ENCODE data around the gene VPS18. TPM values are rescaled to one million over a fixed set of nuclear protein-coding genes. Genes with fewer than 3 reads are reported as not detected.

VPS18 gene
- total and polyA plus RNA-seq, 9 donors = 9.0 to 12.4 (median 10.8) TPM

DNA sequence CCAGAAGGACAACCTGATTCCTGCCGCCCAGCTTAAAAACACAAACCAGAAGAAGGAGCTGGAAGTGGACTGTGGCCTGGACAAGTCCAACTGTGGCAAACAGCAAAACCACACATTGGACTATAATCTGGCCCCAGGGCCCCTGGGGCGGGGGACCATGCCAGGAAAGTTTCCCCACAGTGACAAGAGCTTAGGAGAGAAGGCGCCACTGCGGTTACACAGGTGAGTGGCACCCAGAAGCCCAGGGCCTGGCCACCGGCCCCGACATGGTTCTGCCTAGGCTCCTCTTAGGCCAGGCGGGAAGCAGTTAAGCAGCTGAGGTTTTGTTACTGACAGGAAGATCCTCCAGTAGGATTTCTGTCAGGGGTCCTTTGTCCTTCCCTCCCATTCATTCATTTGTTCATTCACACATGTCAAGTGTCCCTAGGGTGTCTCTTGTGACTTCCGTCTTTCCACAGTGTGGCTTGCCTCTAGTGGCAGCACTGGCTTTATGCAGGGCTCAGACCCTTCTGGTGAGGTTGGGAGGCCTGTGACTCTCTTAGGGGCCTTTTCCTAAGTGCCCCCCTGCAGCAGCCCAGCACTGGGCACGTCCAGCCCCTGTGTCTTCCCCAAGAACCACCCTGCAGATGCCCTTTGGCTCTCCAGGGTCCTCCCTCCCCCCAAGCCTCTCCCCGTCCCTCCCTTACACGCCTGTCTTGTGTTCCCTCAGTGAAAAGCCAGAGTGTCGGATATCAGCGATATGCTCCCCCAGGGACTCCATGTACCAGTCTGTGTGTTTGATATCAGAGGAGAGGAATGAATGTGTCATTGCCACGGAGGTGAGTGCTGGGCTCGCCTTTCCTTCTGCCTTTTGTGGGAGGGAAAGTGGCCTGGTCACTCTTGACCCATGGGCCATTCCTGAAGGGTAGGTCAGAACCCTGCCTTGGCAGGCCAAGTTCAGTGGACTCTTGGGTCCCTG lies 42.7 kb downstream of the VPS18 start:
- Histone ChIP-seq H3K36me3 (ENCODE audit: control insufficient read depth, insufficient read depth, low read length) (peaks cover 6% of the 10 kb centered on the region), H3K27me3 (ENCODE audit: control insufficient read depth, insufficient read depth, low read length) (peaks cover 8% of the 10 kb centered on the region), H3K4me3 (ENCODE audit: low read length) (no peak overlapping the region), H3K27ac (ENCODE audit: low read length) (no peak overlapping the region), H3K4me1 (ENCODE audit: control insufficient read depth, insufficient read depth, low read length) (peaks cover 28% of the 10 kb centered on the region), H3K9me3 (replicated peaks; ENCODE audit: control insufficient read depth, low read depth, low read length) (no peaks in the 10 kb centered on the region)
- DNase-seq = peak; percentile 65
- WGBS (ENCODE audit: insufficient coverage) = 69% methylated on average over 11 of the region's 15 CpGs

DNA sequence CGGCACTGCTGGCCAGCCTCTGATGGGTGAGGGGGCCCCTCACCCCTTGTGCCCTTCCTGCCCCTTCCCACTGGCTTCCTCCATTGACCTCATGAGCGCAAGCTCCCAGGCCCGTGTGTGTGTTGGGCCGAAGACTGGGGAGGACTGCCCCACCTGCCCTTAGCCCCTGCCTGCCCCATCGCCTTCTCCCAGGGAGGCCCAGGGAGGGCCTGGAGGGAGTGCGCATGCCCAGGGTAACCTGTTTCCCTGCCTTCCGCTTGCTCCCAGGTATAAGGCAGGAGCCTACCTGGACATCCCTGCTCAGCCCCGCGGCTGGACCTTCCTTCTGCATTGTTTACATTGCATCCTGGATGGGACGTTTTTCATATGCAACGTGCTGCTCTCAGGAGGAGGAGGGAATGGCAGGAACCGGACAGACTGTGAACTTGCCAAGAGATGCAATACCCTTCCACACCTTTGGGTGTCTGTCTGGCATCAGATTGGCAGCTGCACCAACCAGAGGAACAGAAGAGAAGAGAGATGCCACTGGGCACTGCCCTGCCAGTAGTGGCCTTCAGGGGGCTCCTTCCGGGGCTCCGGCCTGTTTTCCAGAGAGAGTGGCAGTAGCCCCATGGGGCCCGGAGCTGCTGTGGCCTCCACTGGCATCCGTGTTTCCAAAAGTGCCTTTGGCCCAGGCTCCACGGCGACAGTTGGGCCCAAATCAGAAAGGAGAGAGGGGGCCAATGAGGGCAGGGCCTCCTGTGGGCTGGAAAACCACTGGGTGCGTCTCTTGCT lies 43.7 kb downstream of the VPS18 start:
- Histone ChIP-seq H3K9me3 (replicated peaks; ENCODE audit: control insufficient read depth, low read depth, low read length) (no peaks in the 10 kb centered on the region), H3K36me3 (ENCODE audit: control insufficient read depth, insufficient read depth, low read length) (peaks cover 4% of the 10 kb centered on the region), H3K4me1 (ENCODE audit: control insufficient read depth, insufficient read depth, low read length) (peaks cover 35% of the 10 kb centered on the region), H3K27ac (ENCODE audit: low read length) (no peak overlapping the region), H3K4me3 (ENCODE audit: low read length) (no peak overlapping the region), H3K27me3 (ENCODE audit: control insufficient read depth, insufficient read depth, low read length) (no peaks in the 10 kb centered on the region)
- DNase-seq = no peak
- WGBS (ENCODE audit: insufficient coverage) = 67% methylated on average over 15 of the region's 19 CpGs

DNA sequence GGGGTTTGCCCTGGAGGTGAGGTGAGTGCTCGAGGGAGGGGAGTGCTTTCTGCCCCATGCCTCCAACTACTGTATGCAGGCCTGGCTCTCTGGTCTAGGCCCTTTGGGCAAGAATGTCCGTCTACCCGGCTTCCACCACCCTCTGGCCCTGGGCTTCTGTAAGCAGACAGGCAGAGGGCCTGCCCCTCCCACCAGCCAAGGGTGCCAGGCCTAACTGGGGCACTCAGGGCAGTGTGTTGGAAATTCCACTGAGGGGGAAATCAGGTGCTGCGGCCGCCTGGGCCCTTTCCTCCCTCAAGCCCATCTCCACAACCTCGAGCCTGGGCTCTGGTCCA lies 44.3 kb downstream of the VPS18 start:
- Histone ChIP-seq H3K4me1 (ENCODE audit: control insufficient read depth, insufficient read depth, low read length) (peaks cover 36% of the 10 kb centered on the region), H3K36me3 (ENCODE audit: control insufficient read depth, insufficient read depth, low read length) (peaks cover 4% of the 10 kb centered on the region), H3K27ac (ENCODE audit: low read length) (no peak overlapping the region), H3K27me3 (ENCODE audit: control insufficient read depth, insufficient read depth, low read length) (no peaks in the 10 kb centered on the region), H3K9me3 (replicated peaks; ENCODE audit: control insufficient read depth, low read depth, low read length) (no peaks in the 10 kb centered on the region), H3K4me3 (ENCODE audit: low read length) (no peak overlapping the region)
- 100% methylated on average over 1 of the region's 6 CpGs for WGBS (ENCODE audit: insufficient coverage)
- no peak for DNase-seq

DNA sequence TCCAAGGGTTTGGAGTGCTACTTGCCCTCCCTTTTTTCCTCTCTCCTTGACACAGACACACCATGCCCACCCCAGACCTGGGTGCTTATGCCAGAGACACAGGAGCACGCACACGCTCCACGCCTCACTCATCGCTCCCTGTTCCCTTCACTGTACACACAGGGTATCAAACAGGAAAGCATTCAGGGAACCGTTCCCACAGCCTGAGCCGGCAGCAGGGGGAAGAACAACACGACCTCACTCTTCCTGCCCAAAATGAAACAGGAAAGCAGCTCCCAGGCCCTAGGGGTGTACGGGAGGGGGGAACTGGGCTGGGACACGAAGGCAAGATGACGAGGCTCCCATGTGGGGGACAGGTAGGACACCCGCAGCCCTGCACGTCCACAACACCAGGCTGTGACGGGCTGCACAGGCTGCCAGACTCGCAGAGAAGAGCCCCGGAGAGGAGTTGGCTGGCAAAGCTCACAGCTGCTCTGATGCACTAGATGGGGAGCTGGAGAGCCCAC lies 46.1 kb downstream of the VPS18 start:
- Histone ChIP-seq H3K4me3 (ENCODE audit: low read length) (no peak overlapping the region), H3K9me3 (replicated peaks; ENCODE audit: control insufficient read depth, low read depth, low read length) (no peaks in the 10 kb centered on the region), H3K27me3 (ENCODE audit: control insufficient read depth, insufficient read depth, low read length) (no peaks in the 10 kb centered on the region), H3K27ac (ENCODE audit: low read length) (peak overlapping the region; percentile 82), H3K4me1 (ENCODE audit: control insufficient read depth, insufficient read depth, low read length) (peaks cover 36% of the 10 kb centered on the region), H3K36me3 (ENCODE audit: control insufficient read depth, insufficient read depth, low read length) (no peaks in the 10 kb centered on the region)
- DNase-seq = peak; percentile 49
- 27% methylated on average over 12 of the region's 15 CpGs for WGBS (ENCODE audit: insufficient coverage)

DNA sequence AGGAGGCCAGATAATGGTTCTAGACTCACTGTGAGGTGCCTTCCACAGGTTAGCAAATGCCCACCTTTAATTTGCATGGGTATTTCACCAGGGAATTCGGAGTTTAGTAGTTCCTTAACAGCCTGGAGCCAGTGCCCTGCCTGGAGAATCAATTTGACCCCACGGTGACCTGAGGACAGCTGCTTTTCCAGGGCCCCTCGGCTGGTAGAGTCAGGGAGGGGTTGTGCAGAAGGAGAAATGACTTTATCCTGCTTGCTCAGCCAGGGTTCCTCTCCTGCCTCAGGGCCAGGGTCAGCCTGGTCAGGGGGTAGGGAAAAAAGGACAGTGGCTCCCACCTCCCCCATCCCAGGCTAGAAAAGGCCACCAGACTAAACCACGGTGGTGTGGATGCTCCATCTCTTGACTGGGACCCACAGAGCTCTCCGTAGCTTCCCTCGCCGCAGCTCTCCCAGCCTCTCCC lies 46.8 kb downstream of the VPS18 start:
- Histone ChIP-seq H3K27me3 (ENCODE audit: control insufficient read depth, insufficient read depth, low read length) (no peaks in the 10 kb centered on the region), H3K4me3 (ENCODE audit: low read length) (peak overlapping the region; percentile 35), H3K9me3 (replicated peaks; ENCODE audit: control insufficient read depth, low read depth, low read length) (no peaks in the 10 kb centered on the region), H3K36me3 (ENCODE audit: control insufficient read depth, insufficient read depth, low read length) (no peaks in the 10 kb centered on the region), H3K27ac (ENCODE audit: low read length) (peak overlapping the region; percentile 82), H3K4me1 (ENCODE audit: control insufficient read depth, insufficient read depth, low read length) (peaks cover 36% of the 10 kb centered on the region)
- peak; percentile 48 for DNase-seq
- WGBS (ENCODE audit: insufficient coverage) = 7% methylated on average over 4 of the region's 7 CpGs

DNA sequence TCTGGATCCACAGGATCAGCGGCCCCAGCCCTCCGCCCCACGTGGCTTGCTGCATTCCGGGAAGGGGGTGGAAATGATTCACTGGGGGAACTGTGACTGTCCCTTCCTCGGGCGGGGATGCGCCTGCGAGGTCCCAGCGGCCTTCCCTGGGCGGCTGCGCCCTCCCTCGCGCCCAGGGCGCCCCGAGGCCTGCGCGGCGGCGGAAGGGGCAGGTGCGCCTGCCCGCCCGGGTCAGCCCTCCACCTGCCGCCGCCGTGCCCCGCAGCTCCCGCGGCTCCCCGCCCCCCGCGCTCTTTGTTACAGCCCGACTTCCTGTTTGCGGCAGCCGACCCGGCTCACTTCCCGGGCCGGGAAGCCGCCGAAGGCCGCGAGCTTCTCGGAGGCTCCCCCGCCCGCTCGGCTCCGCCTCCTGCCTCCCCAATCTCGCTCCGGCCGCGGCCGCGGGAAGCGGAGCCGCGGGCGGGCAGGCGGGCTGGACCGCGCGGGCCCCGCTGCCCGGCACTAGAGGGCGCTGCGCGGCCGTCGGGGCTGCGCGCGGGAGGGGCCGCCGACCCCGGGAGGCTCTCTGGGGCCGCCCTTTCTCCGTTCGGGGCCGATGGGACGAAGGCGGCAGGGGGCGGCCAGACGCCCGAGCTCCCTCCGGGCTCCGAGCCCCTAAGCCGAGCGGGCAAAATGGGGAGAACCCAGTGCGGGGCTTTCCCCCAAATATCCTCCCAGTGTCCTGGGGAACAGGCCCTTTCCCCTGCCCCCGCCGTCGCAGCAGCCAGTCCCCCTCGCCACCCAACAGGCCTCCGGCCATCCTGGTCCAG lies 47.5 kb downstream of the VPS18 start:
- Histone ChIP-seq H3K27me3 (ENCODE audit: control insufficient read depth, insufficient read depth, low read length) (no peaks in the 10 kb centered on the region), H3K4me3 (ENCODE audit: low read length) (peak overlapping the region; percentile 51), H3K9me3 (replicated peaks; ENCODE audit: control insufficient read depth, low read depth, low read length) (no peaks in the 10 kb centered on the region), H3K36me3 (ENCODE audit: control insufficient read depth, insufficient read depth, low read length) (no peaks in the 10 kb centered on the region), H3K27ac (ENCODE audit: low read length) (peak overlapping the region; percentile 82), H3K4me1 (ENCODE audit: control insufficient read depth, insufficient read depth, low read length) (peaks cover 36% of the 10 kb centered on the region)
- under 1% methylated on average over 84 of the region's 92 CpGs for WGBS (ENCODE audit: insufficient coverage)
- peak; percentile 88 for DNase-seq

DNA sequence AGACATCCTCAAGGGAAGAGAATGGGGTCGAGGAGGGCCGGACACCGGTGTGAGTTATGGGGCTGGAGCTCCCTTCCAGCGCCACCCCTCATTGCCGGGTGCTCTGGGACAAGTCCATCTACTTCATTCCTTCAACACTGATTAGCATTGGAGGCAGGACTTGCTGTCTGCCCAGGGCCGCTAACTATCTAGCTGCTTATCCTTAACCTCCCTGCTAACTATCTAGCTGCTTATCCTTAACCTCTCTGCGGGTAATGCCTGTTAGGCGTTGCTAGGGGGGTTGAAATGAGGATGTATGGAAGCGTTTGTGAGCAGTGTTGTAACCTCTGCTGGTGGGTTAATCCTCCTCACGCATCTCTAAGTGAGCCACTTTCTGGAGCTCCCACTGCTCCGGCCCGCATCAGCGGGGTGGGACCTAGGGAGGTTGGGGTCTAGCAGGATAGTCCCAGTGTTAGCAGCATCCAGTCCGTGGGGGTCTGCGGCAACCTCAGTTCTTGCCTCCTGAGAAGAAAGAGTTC lies 48.1 kb downstream of the VPS18 start:
- no peak for DNase-seq
- Histone ChIP-seq H3K36me3 (ENCODE audit: control insufficient read depth, insufficient read depth, low read length) (no peaks in the 10 kb centered on the region), H3K27ac (ENCODE audit: low read length) (peak overlapping the region; percentile 82), H3K9me3 (replicated peaks; ENCODE audit: control insufficient read depth, low read depth, low read length) (no peaks in the 10 kb centered on the region), H3K27me3 (ENCODE audit: control insufficient read depth, insufficient read depth, low read length) (no peaks in the 10 kb centered on the region), H3K4me3 (ENCODE audit: low read length) (peak overlapping the region; percentile 51), H3K4me1 (ENCODE audit: control insufficient read depth, insufficient read depth, low read length) (peaks cover 32% of the 10 kb centered on the region)
- 47% methylated on average over 4 of the region's 15 CpGs for WGBS (ENCODE audit: insufficient coverage)

DNA sequence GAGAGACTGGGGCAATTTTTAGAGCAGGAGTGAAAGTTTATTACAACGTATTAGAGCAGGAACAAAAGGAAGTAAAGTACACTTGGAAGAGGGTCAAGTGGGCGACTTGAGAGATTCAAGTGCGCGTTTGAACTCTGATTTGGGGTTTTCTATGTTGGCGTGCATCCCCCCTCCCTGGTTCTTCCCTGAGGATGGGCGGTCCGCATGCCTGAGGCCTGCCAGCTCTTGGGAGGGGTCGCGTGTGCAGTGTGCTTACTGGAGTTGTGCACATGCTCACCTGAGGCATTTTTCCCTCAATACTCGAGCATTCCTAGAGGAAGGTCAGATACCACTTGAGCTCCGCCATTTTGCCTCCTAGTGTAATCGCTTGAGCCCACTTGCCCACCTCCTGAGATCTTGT lies 48.6 kb downstream of the VPS18 start:
- DNase-seq = no peak
- no peak overlapping the region for H3K27ac ChIP-seq (ENCODE audit: low read length)
- WGBS (ENCODE audit: insufficient coverage) = 86% methylated on average over 12 of the region's 12 CpGs

DNA sequence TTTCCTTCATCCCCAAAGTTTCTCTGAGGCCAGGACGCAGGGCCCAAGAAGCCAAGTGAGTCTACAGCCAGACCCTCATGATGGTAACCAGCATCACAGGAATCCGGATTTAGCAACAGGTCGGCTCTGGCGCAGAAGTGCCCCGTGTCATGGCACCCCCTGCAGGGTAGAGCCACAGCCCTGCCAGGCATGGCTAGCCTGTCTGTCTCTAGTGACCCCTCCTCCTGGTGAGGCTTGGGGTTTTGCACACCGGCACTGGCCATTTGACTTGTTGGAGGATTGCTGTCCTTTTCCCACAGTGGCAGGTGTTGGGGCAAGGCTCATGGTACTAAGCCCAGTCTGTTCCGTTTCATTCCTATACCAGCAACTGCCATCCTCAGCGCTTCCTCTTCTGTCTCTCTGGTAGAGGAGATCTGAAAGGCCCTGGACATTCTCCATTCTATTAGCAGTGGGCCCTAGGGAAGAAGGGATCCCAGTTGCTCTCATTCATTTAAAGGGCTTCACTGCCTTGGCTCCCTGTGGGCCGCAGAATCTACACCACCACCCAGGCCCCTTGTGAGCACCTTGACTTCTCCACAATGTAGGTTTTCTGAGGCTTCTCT lies 49.6 kb downstream of the VPS18 start:
- no peak for DNase-seq
- WGBS (ENCODE audit: insufficient coverage) = 91% methylated on average over 5 of the region's 9 CpGs
- Histone ChIP-seq H3K4me1 (ENCODE audit: control insufficient read depth, insufficient read depth, low read length) (peaks cover 29% of the 10 kb centered on the region), H3K27me3 (ENCODE audit: control insufficient read depth, insufficient read depth, low read length) (no peaks in the 10 kb centered on the region), H3K4me3 (ENCODE audit: low read length) (no peak overlapping the region), H3K27ac (ENCODE audit: low read length) (no peak overlapping the region), H3K9me3 (replicated peaks; ENCODE audit: control insufficient read depth, low read depth, low read length) (no peaks in the 10 kb centered on the region), H3K36me3 (ENCODE audit: control insufficient read depth, insufficient read depth, low read length) (no peaks in the 10 kb centered on the region)

More for the DNA sequence above, 48.6 kb downstream of the VPS18 start:
- Histone ChIP-seq H3K36me3 (ENCODE audit: control insufficient read depth, insufficient read depth, low read length) (no peaks in the 10 kb centered on the region), H3K9me3 (replicated peaks; ENCODE audit: control insufficient read depth, low read depth, low read length) (no peaks in the 10 kb centered on the region), H3K27me3 (ENCODE audit: control insufficient read depth, insufficient read depth, low read length) (no peaks in the 10 kb centered on the region), H3K4me3 (ENCODE audit: low read length) (no peak overlapping the region), H3K4me1 (ENCODE audit: control insufficient read depth, insufficient read depth, low read length) (peaks cover 29% of the 10 kb centered on the region)

Data from muscle of leg (tissue), 11 donors.